Fibroblast of skin of abdomen (primary cell): ENCODE measurements around the gene RAPGEF5. TPM values are rescaled to one million over a fixed set of nuclear protein-coding genes. Genes with fewer than 3 reads are reported as not detected.

Experiments
- DNase-seq: peaks from one replicate; pipeline ENCODE4 v3.0.0-alpha.2; 2013
- polyA plus RNA-seq, 2 experiments: library from polyadenylated mRNA; unstranded; fragments of 120-200 nt; gene quantifications; one replicate each; pipeline ENCODE4 v1.2.1, GENCODE V29; 2013; ENCODE audit not compliant: insufficient read length in 2 of 2

The RAPGEF5 gene, protein sequence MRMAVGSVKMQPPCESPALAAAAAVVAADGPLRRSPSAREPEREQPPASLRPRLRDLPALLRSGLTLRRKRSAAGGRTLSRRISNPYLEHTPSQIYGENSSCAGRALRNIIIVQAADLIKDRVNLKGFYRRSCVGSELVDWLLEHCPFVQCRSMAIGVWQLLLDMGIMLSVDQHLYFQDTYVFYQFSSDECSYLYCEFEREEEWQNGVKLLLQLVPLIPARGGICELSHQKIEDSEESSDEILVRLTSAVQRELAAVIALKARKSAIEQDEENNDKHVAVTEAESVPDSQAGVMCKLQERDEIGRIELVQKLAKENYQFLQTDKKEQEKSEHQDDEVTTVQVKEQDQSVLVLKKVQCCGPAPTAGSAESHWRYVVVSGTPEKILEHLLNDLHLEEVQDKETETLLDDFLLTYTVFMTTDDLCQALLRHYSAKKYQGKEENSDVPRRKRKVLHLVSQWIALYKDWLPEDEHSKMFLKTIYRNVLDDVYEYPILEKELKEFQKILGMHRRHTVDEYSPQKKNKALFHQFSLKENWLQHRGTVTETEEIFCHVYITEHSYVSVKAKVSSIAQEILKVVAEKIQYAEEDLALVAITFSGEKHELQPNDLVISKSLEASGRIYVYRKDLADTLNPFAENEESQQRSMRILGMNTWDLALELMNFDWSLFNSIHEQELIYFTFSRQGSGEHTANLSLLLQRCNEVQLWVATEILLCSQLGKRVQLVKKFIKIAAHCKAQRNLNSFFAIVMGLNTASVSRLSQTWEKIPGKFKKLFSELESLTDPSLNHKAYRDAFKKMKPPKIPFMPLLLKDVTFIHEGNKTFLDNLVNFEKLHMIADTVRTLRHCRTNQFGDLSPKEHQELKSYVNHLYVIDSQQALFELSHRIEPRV
- 0.10 TPM for polyA plus RNA-seq (2013, experiment 1 of 2; ENCODE audit: insufficient read length)
- 0.06 TPM for polyA plus RNA-seq (2013, experiment 2 of 2; ENCODE audit: insufficient read length)

DNA sequence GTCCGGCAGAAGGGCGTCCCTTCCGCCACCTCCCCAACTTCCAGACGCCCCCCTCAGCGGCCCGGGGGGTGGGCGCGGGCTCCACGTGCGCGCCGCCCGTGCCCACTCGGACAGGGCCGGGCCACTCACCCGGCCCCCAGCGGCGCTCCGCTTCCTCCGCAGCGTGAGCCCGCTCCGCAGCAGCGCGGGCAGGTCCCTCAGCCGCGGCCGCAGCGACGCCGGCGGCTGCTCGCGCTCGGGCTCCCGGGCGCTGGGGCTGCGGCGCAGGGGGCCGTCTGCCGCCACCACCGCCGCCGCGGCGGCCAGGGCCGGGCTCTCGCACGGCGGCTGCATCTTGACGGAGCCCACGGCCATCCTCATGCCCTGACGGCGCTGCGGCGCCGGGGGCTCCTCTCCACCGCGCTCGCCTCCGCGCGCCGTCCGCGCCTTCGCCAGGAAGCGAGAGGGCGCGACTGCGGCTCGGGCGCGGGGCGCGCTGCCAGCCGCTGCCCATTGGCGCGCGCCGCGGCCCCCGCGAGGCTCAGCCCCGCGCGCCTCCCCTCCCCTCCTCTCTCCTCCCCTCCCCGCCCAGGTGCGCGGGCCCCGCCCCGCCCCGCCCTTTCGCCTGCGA, at the start of gene RAPGEF5:
Gene RAPGEF5, minus strand, starts transcription at position 454 of the 610 bp plus-strand sequence. Its CDS starts 94 bp downstream, at position 360.
- DNase-seq, result no peak

DNA sequence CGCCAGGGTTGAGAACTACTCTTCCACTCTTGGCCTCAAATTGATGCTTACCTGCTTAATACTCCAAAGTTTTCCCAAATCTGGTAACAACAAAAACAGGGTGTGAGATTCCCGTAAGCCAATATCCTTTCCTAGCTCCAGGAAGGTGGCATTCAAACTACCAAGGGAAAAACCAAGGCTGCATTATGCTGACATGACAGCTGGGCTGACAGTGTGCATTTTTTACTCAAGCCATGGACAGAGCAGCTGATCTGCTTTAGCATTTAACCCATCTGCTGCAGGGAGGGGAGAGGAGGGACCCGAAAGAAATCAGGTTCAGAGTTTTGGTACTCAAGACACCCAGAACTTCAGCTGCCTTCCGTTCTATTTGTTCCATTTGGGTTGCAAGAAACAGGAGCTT, 49.8 kb upstream of the RAPGEF5 start:
- no peak for DNase-seq

DNA sequence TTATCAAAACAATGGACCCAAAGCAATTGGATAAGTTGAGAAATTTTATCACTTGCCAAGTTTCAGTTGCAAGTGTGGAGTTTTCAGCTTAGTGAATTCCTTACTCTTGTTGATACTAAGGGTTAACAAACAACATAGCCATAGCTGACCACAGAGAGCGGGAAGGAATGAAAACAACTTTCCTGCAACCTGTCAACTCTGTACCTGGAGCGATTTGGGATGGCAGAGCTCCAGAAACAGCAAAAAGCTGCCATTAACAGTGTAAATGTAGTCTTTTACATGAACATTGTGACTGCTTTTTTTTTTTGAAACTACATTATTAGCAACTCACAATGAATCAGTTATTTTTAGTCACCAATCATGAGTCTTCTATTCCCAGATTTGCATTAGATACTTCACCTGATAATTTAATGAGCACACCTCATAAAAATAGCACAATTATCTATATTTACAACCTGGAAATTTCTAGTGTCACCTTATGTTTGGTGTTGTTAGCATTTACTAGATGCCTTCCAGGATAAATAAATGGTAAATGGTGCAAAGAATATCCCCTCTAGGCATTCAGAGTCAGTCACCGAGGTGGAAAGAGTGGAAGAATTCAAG, 47.6 kb upstream of the RAPGEF5 start:
- no peak for DNase-seq

DNA sequence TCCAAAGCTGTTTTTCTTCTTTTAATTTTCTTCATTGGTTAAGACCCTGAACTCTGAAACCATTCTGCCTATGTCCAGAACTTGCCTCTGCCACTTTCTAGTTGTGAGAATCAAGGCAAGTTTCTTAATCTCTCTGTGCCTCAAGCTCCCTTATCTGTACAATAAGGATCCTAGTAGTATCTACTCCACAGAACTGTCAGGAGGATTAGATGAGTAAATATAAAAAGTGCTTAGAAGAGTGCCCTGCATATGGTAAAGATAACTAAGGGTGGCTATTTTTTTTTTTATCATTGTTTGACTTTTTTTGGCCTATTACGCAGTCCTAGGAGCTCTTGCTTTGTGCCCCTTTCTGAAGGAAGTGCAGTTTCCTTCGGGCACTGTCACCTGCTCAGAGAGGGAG, 46.4 kb upstream of the RAPGEF5 start:
- DNase-seq, result no peak

DNA sequence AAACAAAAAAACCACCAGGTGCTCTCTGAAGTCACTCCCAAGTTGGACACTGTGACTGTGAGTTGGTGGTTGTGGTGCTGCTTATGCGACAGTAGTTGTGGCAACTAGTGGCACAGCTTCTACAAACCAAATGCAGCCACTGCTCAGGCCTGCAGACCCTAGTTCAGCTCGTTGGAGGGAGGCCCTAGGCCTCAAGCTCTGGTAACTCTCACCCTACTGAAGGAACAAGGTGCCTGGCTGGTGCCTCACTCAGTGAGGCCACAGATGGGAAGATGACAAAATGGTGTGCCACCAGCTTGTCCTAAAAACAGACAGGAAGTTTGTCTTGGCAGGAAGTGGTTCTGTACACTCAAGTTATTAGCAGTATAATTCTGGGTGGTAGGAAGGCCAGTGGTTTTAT, 45.3 kb upstream of the RAPGEF5 start:
- no peak for DNase-seq

DNA sequence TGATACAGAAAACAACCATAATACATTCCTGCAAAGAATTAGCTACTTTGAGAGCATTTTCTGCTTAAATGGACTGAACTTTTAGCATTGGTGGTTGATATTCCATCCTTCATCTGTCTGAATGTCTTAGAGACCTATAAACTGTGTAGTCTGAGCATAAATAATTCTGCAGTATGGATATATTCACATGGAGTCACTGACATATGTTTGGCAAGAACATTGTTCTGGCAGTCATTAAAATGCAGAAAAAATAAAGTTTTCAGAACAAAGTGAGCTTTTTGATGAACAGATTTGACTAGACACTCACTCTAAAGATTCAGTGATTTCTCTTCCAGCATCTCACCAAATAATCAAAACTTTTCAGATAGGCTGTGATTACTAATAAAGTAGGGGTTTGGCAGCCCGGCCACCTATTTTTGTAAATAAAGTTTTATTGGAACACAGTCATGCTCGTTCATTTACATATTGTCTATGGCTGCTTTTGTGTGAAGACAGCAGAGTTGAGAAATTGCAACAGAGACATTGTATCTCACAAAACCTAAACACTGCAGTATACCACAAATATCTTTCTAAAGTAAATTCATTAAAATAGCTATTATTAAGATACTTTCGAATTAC, 44.1 kb upstream of the RAPGEF5 start:
- DNase-seq, result peak; percentile 8

DNA sequence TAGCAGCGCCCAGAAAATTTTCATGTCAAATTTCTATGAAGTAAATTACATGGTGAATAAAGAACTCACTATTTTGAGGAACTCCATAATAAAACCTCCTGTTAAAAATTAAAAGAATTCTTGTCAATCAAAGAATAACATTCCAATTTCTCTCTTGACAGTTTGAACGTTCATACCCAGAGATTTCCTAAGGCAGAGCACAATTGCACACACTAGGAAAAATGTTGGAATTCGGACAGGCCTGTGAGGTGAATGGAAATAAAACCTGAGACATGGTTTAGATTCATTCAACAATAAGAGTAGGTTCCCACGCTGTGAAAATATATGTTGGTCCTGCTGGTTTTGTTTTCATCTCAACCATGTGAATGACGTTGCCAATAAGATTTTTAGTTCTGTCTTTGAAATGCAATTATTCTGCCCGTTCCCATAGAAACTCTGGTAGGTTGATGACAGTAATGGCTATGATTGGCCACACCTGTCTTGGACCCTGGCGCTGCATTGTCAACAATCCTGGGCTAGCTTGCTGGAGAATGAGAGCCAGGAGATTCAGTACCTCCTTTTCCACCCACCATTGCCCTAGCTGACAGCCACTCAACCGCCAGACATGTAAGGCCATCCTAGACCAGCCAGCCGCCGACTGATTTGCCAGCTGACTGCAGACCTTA, 43.3 kb upstream of the RAPGEF5 start:
- DNase-seq, result no peak

DNA sequence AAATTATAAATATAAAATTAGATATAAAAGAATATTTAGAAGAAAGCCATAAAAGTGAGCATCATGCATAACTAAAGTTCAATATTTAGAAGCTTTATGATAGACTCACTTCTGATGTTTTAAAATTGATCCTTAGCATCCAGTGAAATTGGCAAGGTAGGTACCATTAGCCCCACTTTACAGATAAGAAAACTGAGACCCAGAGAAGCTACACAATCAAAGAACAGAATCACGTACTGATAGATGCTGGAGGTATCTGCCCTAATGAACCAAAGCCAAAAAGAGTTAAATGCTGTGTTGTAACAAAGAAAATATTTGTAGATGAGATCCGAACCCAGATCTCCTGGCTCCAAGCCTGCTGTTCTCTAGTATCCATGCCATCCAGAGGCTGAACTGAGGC, 42.6 kb upstream of the RAPGEF5 start:
- DNase-seq, result no peak

DNA sequence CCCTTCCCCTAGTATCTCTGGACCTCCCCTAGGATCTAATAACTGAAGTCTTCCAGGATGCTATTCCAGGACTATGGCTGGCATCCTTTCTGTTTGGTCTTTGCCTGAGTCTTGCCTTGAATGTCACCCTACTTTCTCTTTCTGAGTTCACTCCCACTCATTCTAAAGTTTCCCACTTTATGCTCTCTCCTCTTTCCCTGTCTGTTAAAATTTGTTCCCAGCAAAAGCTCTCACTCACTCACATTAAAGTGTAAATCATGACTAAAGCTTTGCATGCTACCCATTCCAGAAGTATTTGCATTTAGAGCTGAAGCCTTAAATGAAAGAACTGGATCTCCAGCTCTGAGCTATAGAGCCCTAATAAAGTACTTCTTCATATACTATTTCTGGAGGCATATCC, 42.1 kb upstream of the RAPGEF5 start:
- DNase-seq, result no peak

DNA sequence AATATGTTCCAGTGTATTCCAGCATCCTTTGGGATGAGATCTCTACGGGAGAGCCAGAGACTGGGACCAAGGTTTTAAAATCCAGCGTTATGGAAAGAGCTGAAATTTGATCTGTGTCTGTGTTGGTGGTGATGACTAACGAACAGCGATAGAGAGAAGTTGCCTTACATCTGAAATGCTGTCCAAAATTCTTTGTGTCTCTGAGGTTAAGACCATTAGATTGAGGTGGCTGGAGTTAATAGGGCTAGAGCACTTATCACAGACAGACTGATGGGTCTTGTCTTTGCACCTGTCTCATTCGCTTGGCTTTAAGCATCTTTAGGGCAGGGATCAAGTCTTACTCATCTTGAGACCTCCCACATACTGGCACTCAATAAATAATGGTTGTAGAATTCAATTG, 41.0 kb upstream of the RAPGEF5 start:
- no peak for DNase-seq

DNA sequence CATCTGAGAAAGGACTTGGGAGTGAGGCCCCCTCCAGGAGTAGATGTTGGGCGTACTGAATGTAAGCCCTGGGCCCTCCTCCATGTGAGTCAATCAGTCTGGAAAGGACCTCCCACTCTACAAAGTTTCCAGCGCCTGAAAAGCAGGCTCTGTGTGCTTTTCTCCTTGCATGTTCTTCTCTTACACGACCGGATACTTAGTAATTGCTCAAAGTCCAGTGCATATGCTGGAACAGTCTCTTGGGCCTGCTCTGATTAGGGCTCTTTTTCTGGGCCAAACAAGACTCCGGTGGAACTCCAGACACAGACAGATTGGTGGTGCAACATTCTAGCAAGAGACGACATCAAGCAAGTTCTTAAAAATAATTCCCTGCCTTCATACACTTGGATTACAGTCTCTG, 38.3 kb upstream of the RAPGEF5 start:
- DNase-seq, result no peak

DNA sequence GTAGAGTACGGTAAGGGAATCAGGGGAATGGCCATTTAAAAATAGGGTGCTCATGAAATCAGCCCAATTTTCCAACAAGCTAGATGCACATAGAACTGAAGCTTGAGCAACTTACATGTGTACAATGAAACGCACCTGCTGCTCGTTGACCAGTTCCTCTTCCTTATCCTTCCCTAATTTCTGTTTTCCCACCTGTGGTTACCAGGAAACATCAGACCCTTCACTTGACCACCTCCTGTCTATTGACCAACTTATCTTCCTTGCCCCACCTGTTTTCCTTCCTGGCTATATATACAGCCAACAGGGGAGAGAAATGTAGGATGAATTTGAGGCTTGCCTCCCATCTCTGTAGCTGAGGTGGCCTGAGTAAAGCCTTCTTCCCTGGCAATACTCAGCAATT, 37.8 kb upstream of the RAPGEF5 start:
- no peak for DNase-seq

DNA sequence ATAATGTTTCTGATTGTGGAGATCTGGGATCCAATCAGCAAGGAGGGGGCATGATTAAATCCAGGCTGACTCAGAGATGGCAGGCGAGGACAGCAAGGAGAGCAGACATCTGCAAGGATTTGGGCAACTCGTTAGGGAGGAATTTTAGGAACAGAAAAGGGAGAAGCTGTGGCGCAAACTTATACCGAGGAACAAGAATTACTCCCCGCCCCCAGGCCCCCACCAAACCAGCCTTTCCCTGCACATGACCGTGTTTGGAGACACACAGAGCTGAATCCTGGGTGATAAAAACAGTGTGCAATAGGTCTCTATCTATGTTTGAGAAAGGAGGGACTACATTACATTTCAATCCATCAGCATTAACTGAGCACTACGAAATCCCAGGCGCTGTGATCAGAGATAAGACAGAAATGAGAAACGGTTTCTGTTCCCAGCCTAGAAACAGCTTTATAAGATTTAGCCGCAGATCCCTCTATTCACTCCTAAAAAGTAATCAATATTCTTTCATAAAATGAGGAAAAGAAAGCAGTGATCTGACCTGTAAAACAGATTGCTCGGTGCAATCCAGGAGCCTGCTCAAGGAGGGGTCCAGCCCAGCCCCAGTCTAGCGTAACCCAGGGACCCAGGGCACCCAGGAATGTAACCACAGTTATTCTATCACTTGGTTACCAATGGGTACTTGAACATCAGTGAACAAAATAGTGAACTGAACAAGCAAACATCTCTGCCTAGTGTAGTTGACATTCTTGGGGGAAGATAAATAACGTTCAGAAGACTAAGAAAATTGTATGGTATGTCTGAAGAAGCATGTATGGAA, 37.2 kb upstream of the RAPGEF5 start:
- DNase-seq, result no peak

DNA sequence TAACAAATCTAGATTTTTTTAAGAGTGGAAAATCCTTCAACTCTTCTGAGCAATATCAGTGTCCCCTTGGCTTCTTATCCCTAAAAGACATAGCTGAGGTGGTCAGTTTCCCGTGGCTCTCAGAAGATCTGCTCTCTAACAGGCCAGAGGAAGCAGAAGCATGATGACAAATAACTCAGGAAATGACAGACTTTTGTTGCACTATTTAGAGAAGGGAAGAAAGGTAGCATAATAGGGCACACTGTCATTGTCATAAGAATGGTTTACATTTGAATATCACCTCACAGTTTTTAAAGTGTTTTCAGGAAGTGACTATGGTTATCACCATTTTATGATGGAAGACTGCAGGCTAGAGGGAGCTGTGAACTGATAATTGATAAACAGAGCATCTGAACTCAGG, 33.6 kb upstream of the RAPGEF5 start:
- no peak for DNase-seq

DNA sequence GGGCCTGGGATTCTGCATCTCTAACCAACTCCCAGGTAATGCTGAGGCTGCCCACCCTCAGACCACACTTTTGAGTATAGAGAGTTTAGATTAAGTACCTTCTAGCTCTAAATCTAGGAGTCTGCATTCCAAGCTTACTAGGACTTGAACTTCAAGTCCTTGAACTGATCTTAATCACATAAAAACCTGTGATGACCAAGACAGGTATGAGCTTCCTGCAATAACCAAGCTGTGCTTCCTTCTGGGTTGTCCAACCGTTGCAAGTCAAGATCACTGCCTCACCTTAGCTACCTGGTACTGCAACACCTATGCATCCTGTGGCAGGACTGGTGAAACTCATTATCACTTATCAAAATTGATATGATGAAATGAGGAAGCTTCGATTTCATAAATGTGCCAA, 32.9 kb upstream of the RAPGEF5 start:
- DNase-seq, result no peak

DNA sequence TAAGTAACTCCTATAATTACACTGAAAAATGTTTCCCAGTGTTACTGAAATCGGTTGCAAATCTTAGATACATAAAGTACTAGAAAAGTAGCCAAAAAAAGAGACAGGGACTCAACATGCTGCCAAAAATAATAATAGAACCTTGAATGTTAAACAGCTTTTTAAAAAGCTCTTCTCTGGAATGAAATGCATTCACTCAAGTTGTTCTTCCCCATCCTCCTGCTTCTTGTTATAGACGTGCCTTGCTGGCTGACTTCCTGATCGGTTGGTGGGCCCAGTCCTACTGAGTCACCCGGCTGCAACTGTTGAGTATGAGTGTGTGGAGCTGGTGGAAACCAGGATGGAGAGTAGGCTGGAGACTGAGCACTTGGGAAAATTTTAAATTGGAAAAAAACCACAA, 30.6 kb upstream of the RAPGEF5 start:
- peak; percentile 52 for DNase-seq

DNA sequence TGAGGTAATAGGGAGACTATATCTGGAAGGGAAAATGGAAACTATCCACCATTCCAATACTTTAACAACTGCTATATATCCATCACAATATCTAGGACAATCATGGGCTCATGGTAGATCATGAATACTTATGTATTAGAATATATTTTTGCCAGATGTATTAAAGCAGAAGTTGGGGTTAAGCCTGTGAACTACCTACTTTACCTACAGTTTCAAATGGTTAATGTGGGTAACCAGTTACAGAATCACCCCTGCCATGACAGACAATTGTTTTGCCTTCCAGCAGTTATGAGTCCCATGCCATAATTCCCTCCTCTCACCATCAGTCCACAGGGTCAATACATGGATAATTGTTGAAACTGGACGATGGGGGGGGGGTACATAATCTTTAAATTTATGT, 29.9 kb upstream of the RAPGEF5 start:
- no peak for DNase-seq

DNA sequence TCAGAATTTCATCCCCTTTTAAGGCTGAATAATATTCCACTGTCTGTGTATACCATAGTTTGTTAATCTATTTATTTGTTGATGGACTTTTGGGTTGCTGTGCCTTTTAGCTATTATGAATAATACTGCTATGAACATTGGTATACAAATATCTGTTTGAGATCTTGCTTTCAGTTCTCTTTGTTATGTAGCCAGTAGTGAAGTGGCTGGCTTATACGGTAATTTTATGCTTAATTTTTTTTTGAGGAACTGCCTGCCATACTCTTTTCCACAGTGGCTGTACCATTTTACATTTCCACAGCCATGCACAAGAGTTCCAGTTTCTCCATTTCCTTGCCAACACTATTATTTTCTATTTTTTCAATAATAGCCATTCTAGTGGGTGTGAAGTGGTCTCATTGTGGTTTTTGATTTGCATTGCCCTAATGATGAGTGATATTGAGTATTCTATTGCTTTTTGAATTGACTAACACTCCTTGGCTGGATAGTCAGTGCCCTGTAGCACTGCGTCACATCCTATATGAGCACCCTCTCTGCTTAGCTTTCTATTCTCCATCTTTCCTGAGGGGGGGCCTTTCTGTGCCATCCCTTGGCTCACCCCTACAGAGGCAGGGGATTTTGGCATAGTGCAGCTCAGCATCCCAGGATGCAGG, 29.4 kb upstream of the RAPGEF5 start:
- DNase-seq, result no peak

DNA sequence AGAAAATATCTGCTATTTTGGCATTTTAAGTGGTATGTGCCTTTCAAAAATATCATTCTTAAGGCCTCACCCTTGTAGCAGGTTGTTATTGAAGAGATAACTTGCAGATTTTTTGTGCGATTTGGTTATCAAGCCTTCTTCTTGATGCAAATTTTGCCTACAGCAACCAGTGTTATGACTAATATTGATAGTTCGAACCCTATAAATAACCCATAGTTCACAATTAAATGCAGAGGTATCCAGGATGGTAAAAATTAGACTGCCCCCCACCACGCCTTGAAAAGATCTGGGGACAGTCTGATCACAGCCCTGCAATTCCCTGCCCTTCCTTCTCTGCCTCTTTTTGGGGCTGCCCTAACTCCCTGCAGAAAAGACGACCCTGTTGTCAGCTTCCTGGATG, 28.4 kb upstream of the RAPGEF5 start:
- DNase-seq, result no peak

DNA sequence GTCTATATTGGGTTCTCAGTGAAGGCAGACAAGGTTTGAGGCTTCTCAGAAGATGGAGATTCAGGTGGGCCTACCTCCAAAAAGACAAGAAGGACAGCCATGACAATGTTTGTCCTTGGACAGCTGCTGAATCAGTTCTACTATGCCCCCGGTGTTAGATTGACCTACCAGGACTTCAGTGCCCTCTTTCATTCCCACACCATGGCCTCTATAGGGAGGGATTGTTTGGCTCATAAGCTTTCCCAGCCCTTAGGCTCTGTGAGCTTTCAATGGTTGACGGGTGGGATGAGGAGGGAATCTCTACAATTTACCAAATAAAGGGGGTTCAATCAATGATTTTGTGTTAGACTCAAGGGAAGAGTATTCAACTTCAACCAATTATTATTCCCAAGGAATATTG, 23.4 kb upstream of the RAPGEF5 start:
- no peak for DNase-seq
